NCI-H1048 (cell line): ENCODE results near the gene KDM4C.
A peak's percentile ranks its signal among the peaks of the same experiment; 100 is the strongest.
"Not testable (repeated sequence)": the region's sequence is repeated elsewhere in the genome, so short reads cannot be mapped to it uniquely, and the experiment has no call there.

Source experiments
- DNase-seq: peaks from one replicate; lab custom pipeline; 2025; lab: John Stamatoyannopoulos, UW

KDM4C gene

GRCh38 chr9:6807669-6808068 is 49.9 kb downstream of the KDM4C start:
- DNase-seq = not testable (repeated sequence)

GRCh38 chr9:6811436-6811835 is 53.7 kb downstream of the KDM4C start:
- peak; percentile 29 for DNase-seq

- no peak for DNase-seq
Observed at GRCh38 chr9:6816581-6816980, 58.8 kb downstream of the KDM4C start.

- no peak for DNase-seq
Observed at GRCh38 chr9:6818292-6818922, 60.6 kb downstream of the KDM4C start.

- DNase-seq = no peak
Observed at GRCh38 chr9:6819112-6819511, 61.3 kb downstream of the KDM4C start.

GRCh38 chr9:6819529-6819928 is 61.8 kb downstream of the KDM4C start:
- DNase-seq = no peak

GRCh38 chr9:6822696-6823095 is 64.9 kb downstream of the KDM4C start:
- DNase-seq = no peak

GRCh38 chr9:6827439-6828145 is 69.8 kb downstream of the KDM4C start:
- no peak for DNase-seq

- no peak for DNase-seq
Observed at GRCh38 chr9:6829027-6829426, 71.3 kb downstream of the KDM4C start.

- no peak for DNase-seq
Observed at GRCh38 chr9:6829536-6829935, 71.8 kb downstream of the KDM4C start.

- DNase-seq = no peak
Observed at GRCh38 chr9:6833518-6834192, 75.9 kb downstream of the KDM4C start.

- no peak for DNase-seq
Observed at GRCh38 chr9:6834306-6834705, 76.5 kb downstream of the KDM4C start.

GRCh38 chr9:6838158-6838557 is 80.4 kb downstream of the KDM4C start:
- DNase-seq = no peak

GRCh38 chr9:6842584-6842947 is 84.8 kb downstream of the KDM4C start:
- no peak for DNase-seq

GRCh38 chr9:6843742-6844141 is 86.0 kb downstream of the KDM4C start:
- DNase-seq = no peak

GRCh38 chr9:6844267-6844666 is 86.5 kb downstream of the KDM4C start:
- no peak for DNase-seq

- no peak for DNase-seq
Observed at GRCh38 chr9:6845128-6845826, 87.5 kb downstream of the KDM4C start.

- DNase-seq = no peak
Observed at GRCh38 chr9:6845880-6846279, 88.1 kb downstream of the KDM4C start.

GRCh38 chr9:6852243-6852963 is 94.6 kb downstream of the KDM4C start:
- no peak for DNase-seq

GRCh38 chr9:6855860-6856259 is 98.1 kb downstream of the KDM4C start:
- DNase-seq = no peak

GRCh38 chr9:6864102-6864501 is 106.3 kb downstream of the KDM4C start:
- no peak for DNase-seq
